ENCODE data around the gene CDH12. TPM values are rescaled to one million over a fixed set of nuclear protein-coding genes. Genes with fewer than 3 reads are reported as not detected.
"Not testable (repeated sequence)": the region's sequence is repeated elsewhere in the genome, so short reads cannot be mapped to it uniquely, and the experiment has no call there.

Gene CDH12
- total RNA-seq, 1 experiment from 2014 or later: 0.24 TPM

- Histone ChIP-seq H3K4me1 (no peaks in the 10 kb centered on the region), H3K4me3 (no peak overlapping the region), H3K27me3 (no peaks in the 10 kb centered on the region), H3K27ac (no peak overlapping the region), H3K36me3 (no peaks in the 10 kb centered on the region), H3K9me3 (replicated peaks) (no peaks in the 10 kb centered on the region)
- no peak for DNase-seq
These were observed 610.6 kb downstream of the CDH12 start for GRCh38 chr5:22242532-22242931.

DNA sequence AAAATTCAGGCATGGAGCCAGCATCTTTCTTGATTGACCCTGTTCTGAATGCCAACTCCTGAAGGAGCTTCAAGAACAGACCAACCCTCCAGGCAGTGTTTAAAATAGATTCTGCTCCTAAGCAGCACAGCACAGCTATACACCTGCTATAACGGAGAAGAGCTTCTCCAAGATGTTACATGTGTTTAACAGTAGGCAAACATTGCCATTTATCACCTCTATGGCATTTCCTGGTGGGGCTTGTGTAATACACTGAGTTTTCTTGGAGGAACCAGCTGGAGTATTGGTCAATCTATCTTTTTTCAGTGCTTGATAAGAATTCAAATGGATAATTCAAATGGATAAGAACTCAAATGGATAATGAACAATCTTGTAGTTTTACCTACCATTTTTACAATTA is 615.1 kb downstream of the CDH12 start:
- no peak overlapping the region for H3K4me3 ChIP-seq
- no peak overlapping the region for H3K27ac ChIP-seq
- no peaks in the 10 kb centered on the region for H3K4me1 ChIP-seq
- H3K27me3 ChIP-seq: no peaks in the 10 kb centered on the region
- H3K36me3 ChIP-seq: no peaks in the 10 kb centered on the region
- no peaks in the 10 kb centered on the region for H3K9me3 ChIP-seq (replicated peaks)
- no peak for DNase-seq

DNA sequence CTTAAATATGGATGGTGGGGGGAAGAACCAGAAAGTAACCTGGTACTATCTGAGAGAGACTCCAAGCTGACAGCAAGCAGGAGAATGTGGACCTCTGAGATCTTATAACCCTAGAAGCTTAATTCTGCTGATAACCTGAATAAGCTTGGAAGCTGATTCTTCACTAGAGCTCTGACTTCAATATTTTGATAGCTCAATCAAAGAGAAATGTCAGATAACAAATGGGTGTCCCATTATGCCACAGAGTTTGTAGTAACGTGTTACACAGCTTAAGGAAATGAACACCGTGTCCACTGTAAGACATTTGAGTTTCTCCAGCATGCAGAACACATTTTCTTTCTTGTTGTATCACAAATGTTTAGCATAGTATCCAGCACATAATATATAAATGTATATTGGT is 626.7 kb downstream of the CDH12 start:
- no peaks in the 10 kb centered on the region for H3K4me1 ChIP-seq
- no peaks in the 10 kb centered on the region for H3K36me3 ChIP-seq
- H3K27ac ChIP-seq: no peak overlapping the region
- H3K9me3 ChIP-seq (replicated peaks): no peaks in the 10 kb centered on the region
- no peak for DNase-seq
- no peaks in the 10 kb centered on the region for H3K27me3 ChIP-seq
- no peak overlapping the region for H3K4me3 ChIP-seq

DNA sequence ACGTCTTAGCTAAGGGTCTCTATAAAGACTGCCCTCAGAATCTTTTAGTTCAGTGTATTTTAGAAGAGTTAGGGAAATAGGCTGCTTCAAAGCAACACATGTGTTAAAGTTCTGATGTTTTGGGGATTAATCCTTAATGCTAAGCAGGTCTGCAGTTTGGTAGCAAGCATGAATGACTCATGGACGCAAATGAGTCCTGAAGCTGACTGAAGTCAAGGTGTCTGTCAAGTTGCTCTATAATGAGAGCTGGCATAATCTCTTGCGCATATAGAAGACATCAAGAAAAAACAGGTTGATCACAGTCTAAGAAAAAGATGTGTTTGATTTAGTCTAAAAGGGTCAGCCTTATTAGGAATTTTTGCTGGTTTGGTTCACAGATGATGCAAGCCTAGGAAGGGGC is 630.1 kb downstream of the CDH12 start:
- Histone ChIP-seq H3K9me3 (replicated peaks) (no peaks in the 10 kb centered on the region), H3K36me3 (no peaks in the 10 kb centered on the region), H3K27me3 (no peaks in the 10 kb centered on the region), H3K4me3 (no peak overlapping the region), H3K27ac (no peak overlapping the region), H3K4me1 (no peaks in the 10 kb centered on the region)
- no peak for DNase-seq

- not testable (repeated sequence) for H3K27ac ChIP-seq; H3K4me3 ChIP-seq; H3K9me3 ChIP-seq (replicated peaks); H3K4me1 ChIP-seq; H3K36me3 ChIP-seq; H3K27me3 ChIP-seq
- peak in 1 of 2 experiments; percentile 3 for DNase-seq
These were observed 639.2 kb downstream of the CDH12 start for GRCh38 chr5:22213703-22214495.

- not testable (repeated sequence) for H3K4me1 ChIP-seq; H3K9me3 ChIP-seq (replicated peaks); H3K4me3 ChIP-seq; H3K27me3 ChIP-seq; DNase-seq; H3K36me3 ChIP-seq; H3K27ac ChIP-seq
These were observed 640.7 kb downstream of the CDH12 start for GRCh38 chr5:22212254-22212991.

DNA sequence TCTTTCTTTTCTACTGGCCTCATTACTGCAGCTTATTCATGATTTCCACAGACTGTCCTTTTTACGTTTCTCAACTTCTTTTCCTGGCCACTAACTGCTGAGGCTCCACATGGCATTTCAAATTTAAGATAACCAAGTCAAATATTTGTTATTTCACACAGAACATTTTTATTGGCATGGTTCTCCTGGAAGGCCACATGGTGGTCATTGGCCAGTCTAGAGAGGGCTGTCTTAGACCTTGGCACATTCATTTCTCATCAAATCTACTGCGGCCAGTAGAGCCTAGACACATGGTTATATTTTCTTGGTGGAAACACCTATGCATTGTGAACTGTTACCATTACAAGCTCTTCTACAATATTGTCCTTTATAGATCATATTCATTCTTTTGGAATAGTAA is 644.7 kb downstream of the CDH12 start:
- not testable (repeated sequence) for H3K27me3 ChIP-seq; H3K4me1 ChIP-seq; H3K27ac ChIP-seq; H3K4me3 ChIP-seq; H3K9me3 ChIP-seq (replicated peaks); H3K36me3 ChIP-seq; DNase-seq

GRCh38 chr5:22188651-22189050 is 664.5 kb downstream of the CDH12 start:
- DNase-seq; H3K4me1 ChIP-seq; H3K36me3 ChIP-seq; H3K27ac ChIP-seq; H3K9me3 ChIP-seq (replicated peaks); H3K4me3 ChIP-seq; H3K27me3 ChIP-seq: not testable (repeated sequence)

GRCh38 chr5:22187632-22188228 is 665.4 kb downstream of the CDH12 start:
- not testable (repeated sequence) for DNase-seq; H3K4me3 ChIP-seq; H3K27ac ChIP-seq; H3K36me3 ChIP-seq; H3K27me3 ChIP-seq; H3K9me3 ChIP-seq (replicated peaks); H3K4me1 ChIP-seq

GRCh38 chr5:22169226-22169625 is 683.9 kb downstream of the CDH12 start:
- not testable (repeated sequence) for H3K4me1 ChIP-seq; H3K9me3 ChIP-seq (replicated peaks); H3K27ac ChIP-seq; DNase-seq; H3K36me3 ChIP-seq; H3K27me3 ChIP-seq; H3K4me3 ChIP-seq

GRCh38 chr5:22168704-22169103 is 684.4 kb downstream of the CDH12 start:
- H3K4me1 ChIP-seq; H3K36me3 ChIP-seq; H3K4me3 ChIP-seq; DNase-seq; H3K27me3 ChIP-seq; H3K27ac ChIP-seq; H3K9me3 ChIP-seq (replicated peaks): not testable (repeated sequence)

- H3K27ac ChIP-seq; H3K27me3 ChIP-seq; DNase-seq; H3K4me3 ChIP-seq; H3K9me3 ChIP-seq (replicated peaks); H3K4me1 ChIP-seq; H3K36me3 ChIP-seq: not testable (repeated sequence)
These were observed 687.2 kb downstream of the CDH12 start for GRCh38 chr5:22165931-22166330.

DNA sequence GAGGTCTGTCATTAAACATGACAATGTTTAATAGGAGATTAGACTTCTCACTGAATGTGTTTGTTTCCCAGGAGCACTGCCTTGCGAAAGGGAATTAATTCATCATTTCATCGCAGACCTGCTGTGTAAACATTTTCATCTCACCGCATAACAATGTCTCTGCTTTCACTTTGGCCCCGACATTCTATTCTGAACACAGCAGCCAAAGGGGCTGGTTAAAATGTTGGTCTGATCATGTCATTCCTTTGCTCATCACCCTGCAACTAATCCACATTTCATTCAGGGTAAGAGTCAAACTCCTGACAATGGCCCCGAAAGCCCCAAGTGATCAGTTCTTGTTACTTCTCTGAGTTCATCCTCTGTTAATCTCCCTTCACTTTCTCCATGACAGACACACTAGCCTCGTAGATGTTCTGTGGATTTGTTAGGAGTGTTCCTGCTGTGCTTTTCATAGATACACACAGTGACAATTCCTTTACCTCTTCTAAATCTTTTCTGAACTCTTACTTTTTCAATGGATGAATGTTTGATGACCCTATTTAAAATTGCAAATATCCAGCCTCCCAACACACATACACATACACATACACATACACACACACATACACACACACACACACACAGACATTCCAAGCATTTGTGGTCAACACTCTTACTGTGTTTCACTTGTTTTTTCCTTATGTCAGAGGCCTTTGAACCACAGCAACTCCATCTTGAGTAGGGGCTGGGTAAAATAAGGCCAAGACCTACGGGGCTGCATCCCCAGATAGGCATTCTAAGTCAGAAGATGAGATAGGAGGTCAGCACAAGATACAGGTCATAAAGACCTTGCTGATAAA is 688.0 kb downstream of the CDH12 start:
- H3K9me3 ChIP-seq (replicated peaks); H3K4me3 ChIP-seq; H3K27ac ChIP-seq; DNase-seq; H3K36me3 ChIP-seq; H3K27me3 ChIP-seq; H3K4me1 ChIP-seq: not testable (repeated sequence)

- H3K27ac ChIP-seq; H3K4me1 ChIP-seq; H3K9me3 ChIP-seq (replicated peaks); H3K36me3 ChIP-seq; H3K4me3 ChIP-seq; H3K27me3 ChIP-seq; DNase-seq: not testable (repeated sequence)
These were observed 696.2 kb downstream of the CDH12 start for GRCh38 chr5:22156953-22157352.

DNA sequence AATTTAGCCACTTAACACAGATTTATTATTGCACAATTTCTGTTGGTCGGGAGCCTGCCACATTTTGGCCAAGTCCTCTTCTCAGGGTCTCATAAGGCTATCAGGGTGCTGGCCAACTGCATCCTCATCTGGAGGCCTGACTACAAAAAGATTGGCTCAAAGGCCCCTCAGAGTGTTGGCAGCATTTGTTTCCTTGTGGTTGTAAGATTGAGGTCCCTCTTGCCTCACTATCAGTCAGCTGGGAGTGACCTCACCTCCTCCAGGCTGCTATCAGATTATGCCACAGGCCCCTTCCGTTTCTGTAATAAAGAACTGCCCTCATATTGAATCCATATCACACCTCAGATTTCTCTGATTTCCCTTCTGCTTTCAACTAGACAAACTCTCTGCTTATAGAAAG is 698.4 kb downstream of the CDH12 start:
- not testable (repeated sequence) for H3K36me3 ChIP-seq; DNase-seq; H3K27me3 ChIP-seq; H3K4me3 ChIP-seq; H3K4me1 ChIP-seq; H3K27ac ChIP-seq; H3K9me3 ChIP-seq (replicated peaks)
